SK-N-SH (cell line): ENCODE results near the gene PLEKHA4. TPM values are rescaled to one million over a fixed set of nuclear protein-coding genes. Genes with fewer than 3 reads are reported as not detected.
"Not testable (repeated sequence)": the region's sequence is repeated elsewhere in the genome, so short reads cannot be mapped to it uniquely, and the experiment has no call there.

Source experiments
- CTCF ChIA-PET: fragments of 300-600, 350-600 bp; formaldehyde crosslinking; extraction: SDS; loops from one replicate; lab custom pipeline; 2021; lab: Yijun Ruan, JAX
- POLR2A ChIA-PET: fragments of 350-600 bp; sonication (Branson Sonifier 250); formaldehyde crosslinking; extraction: SDS; loops from one replicate; lab custom pipeline; 2020; ENCODE audit warnings: antibody characterized with exemption, inconsistent platforms; lab: Yijun Ruan, JAX
- DNase-seq: peaks from one replicate; pipeline ENCODE4 v3.0.0; 2012
- H2AFZ ChIP-seq: fragments of 200-600 bp; sonication (generic); 2 replicates; pipeline ENCODE4 v1.8.1; 2016; ENCODE audit warnings: antibody characterized with exemption, mild to moderate bottlenecking, low read depth
- H3F3A ChIP-seq: fragments of 200-600 bp; sonication (generic); replicated peaks from 2 replicates; pipeline ENCODE3; 2016; ENCODE audit warnings: antibody characterized with exemption, mild to moderate bottlenecking; ENCODE audit not compliant: insufficient read depth
- H3K27ac ChIP-seq, 2 experiments: fragments of 200-500 bp in 1 of 2; fragments of 200-600 bp in 1 of 2; sonication (Bioruptor generic) in 1 of 2; sonication (generic), shearing (Covaris generic) in 1 of 2; 2 replicates each; pipeline versions ENCODE4 v1.5.1 to v1.6.1; 2014 to 2016; ENCODE audit warnings: low read depth in 2 of 2, inconsistent platforms in 1 of 2, low read length in 1 of 2, mild to moderate bottlenecking in 1 of 2, mixed read lengths in 1 of 2
- H3K27me3 ChIP-seq: fragments of 200-600 bp; sonication (generic), shearing (Covaris generic); 2 replicates; pipeline ENCODE4 v1.6.1; 2016; ENCODE audit warnings: mixed run types; ENCODE audit not compliant: insufficient read depth
- H3K36me3 ChIP-seq, 2 experiments: fragments of 200-500 bp in 1 of 2; fragments of 200-600 bp in 1 of 2; sonication (Bioruptor generic) in 1 of 2; sonication (generic) in 1 of 2; replicated peaks in 1 of 2; 2 replicates each; pipeline versions ENCODE3 to v1.5.1; 2014 to 2016; ENCODE audit warnings: low read length in 1 of 2, mild to moderate bottlenecking in 1 of 2; ENCODE audit not compliant: insufficient read depth in 2 of 2, control insufficient read depth in 1 of 2
- H3K4me1 ChIP-seq, 2 experiments: fragments of 200-500 bp in 1 of 2; fragments of 200-600 bp in 1 of 2; sonication (Bioruptor generic) in 1 of 2; sonication (generic), shearing (Covaris generic) in 1 of 2; 2 replicates each; pipeline versions ENCODE4 v1.5.1 to v1.6.1; 2014 to 2016; ENCODE audit warnings: low read depth in 1 of 2, low read length in 1 of 2, mixed run types in 1 of 2; ENCODE audit not compliant: insufficient read depth in 2 of 2, control insufficient read depth in 1 of 2
- H3K4me2 ChIP-seq: fragments of 200-600 bp; sonication (generic), shearing (Covaris generic); 2 replicates; pipeline ENCODE4 v1.6.1; 2017; ENCODE audit warnings: mixed run types
- H3K4me3 ChIP-seq, 2 experiments: fragments of 200-500 bp in 1 of 2; fragments of 200-600 bp in 1 of 2; sonication (Bioruptor generic) in 1 of 2; sonication (generic), shearing (Covaris generic) in 1 of 2; 2 replicates each; pipeline versions ENCODE4 v1.5.1 to v1.8.1; 2014 to 2016; ENCODE audit warnings: low read depth in 2 of 2, inconsistent platforms in 1 of 2, low read length in 1 of 2, mild to moderate bottlenecking in 1 of 2, mixed read lengths in 1 of 2, moderate library complexity in 1 of 2
- H3K79me2 ChIP-seq: fragments of 200-600 bp; sonication (generic); 2 replicates; pipeline ENCODE4 v1.8.1; 2017; ENCODE audit warnings: mild to moderate bottlenecking; ENCODE audit not compliant: insufficient read depth
- H3K9ac ChIP-seq: fragments of 200-600 bp; sonication (generic); 2 replicates; pipeline ENCODE4 v1.6.1; 2017; ENCODE audit warnings: mixed run types
- H3K9me2 ChIP-seq: fragments of 200-600 bp; sonication (generic); 2 replicates; pipeline ENCODE4 v1.6.1; 2017; ENCODE audit warnings: mixed run types
- H3K9me3 ChIP-seq: fragments of 200-600 bp; sonication (generic); 2 replicates; pipeline ENCODE4 v1.6.1; 2017; ENCODE audit warnings: mixed run types, mild to moderate bottlenecking, moderate library complexity
- H4K20me1 ChIP-seq: fragments of 200-600 bp; sonication (generic); 2 replicates; pipeline ENCODE4 v1.6.1; 2017; ENCODE audit warnings: mild to moderate bottlenecking, mixed run types; ENCODE audit not compliant: insufficient read depth
- CHD2 ChIP-seq: fragments of 150-350 bp; IDR thresholded peaks from 2 replicates; pipeline ENCODE4 v1.6.1; 2018; ENCODE audit warnings: low read length; ENCODE audit not compliant: partially characterized antibody
- FOSL2 ChIP-seq: IDR thresholded peaks from 2 replicates; pipeline ENCODE4 v1.4.0; 2012; ENCODE audit warnings: low read depth, mild to moderate bottlenecking, moderate library complexity, borderline replicate concordance
- GATA2 ChIP-seq: sonication (generic); formaldehyde crosslinking; IDR thresholded peaks from 2 replicates; pipeline ENCODE4 v1.5.0; 2020; ENCODE audit warnings: mild to moderate bottlenecking, missing genetic modification reagents
- JUND ChIP-seq: IDR thresholded peaks from 2 replicates; pipeline ENCODE4 v1.4.0; 2012
- MEF2A ChIP-seq: IDR thresholded peaks from 2 replicates; pipeline ENCODE4 v1.4.0; 2012; ENCODE audit warnings: low read depth, borderline replicate concordance
- RAD21 ChIP-seq: IDR thresholded peaks from 2 replicates; pipeline ENCODE4 v1.6.1; 2012; ENCODE audit warnings: mild to moderate bottlenecking, low read length
- RCOR1 ChIP-seq: fragments of 150-350 bp; IDR thresholded peaks from 2 replicates; pipeline ENCODE4 v1.6.1; 2017; ENCODE audit warnings: antibody characterized with exemption, low read length
- SIN3A ChIP-seq: IDR thresholded peaks from 2 replicates; pipeline ENCODE4 v1.6.1; 2012; ENCODE audit warnings: low read depth, mild to moderate bottlenecking, low read length, moderate library complexity, borderline replicate concordance
- WGBS: methylation state at CpG from one replicate; pipeline ENCODE4 v1.1.6; 2017; ENCODE audit warnings: low lambda C conversion rate; 5-methylcytosine and 5-hydroxymethylcytosine counted together
- polyA plus RNA-seq, 3 experiments: library from polyadenylated mRNA; depleted of rRNA; stranded (reverse); fragments of >200 nt; gene quantifications; 2 replicates each; pipeline ENCODE4 v1.2.3, GENCODE V29; 2012
- TF ChIP-seq, protein P1 (sequence below): fragments of 150-350 bp; IDR thresholded peaks from 2 replicates; pipeline ENCODE4 v1.6.1; 2016; ENCODE audit warnings: mild to moderate bottlenecking, low read depth, low read length
- TF ChIP-seq, protein P2 (sequence below): IDR thresholded peaks from 2 replicates; pipeline ENCODE4 v1.4.0; 2012; ENCODE audit warnings: low read depth
- TF ChIP-seq, protein P3 (sequence below): fragments of 200-600 bp; sonication (generic); IDR thresholded peaks from 2 replicates; pipeline ENCODE4 v1.6.1; 2017; ENCODE audit warnings: antibody characterized with exemption, mild to moderate bottlenecking, moderate library complexity
- TF ChIP-seq, protein P4 (sequence below): IDR thresholded peaks from 2 replicates; pipeline ENCODE4 v1.6.1; 2012; ENCODE audit warnings: mild to moderate bottlenecking, low read depth, low read length, moderate library complexity

Gene PLEKHA4
- polyA plus RNA-seq, 1 of the 3 experiments (the other 2 are of a cell fraction) = 5.6 TPM

DNA sequence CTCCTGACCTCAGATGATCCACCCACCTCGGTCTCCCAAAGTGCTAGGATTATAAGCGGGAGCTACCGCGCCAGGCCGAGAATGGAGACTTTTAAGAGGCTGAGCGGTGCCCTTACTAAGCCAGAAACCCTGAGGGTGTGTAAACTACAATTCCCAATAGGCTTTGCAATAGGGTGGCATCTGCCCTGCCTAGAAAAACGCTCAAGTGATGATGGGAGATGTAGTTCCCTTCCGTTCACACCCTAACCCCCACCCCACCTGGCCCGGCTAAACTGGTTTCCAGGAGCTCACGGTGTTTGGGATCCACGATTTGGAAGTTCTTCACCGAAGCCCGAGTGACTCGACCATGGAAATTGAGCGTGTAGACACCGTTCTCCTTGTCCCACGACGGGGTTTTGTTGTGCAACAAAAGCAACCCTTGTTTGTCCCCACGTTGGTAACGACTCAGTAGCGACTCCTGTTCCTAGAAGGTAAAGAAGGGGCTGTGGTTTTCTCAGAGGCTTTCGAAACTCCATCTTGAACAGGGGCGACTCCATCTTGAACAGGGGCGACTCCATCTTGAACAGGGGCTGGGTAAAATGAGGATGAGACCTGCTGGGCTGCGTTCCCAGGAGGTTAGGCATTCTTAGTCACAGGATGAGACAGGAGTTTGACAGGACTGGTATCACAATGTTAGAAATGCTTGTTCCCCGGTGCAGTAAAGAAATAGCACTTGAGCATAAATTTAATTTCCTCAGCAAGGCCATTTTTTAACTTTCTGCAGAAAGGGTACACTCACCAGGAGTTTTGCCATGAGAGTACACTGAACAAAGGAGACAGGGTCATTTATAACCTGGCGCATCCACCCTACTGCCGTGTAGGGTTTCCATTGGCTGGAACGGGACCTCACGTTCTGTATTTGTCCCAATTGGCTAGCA lies 13.6 kb upstream of the PLEKHA4 start:
- no peak overlapping the region for H2AFZ ChIP-seq
- H3K79me2 ChIP-seq = peaks cover 23% of the 10 kb centered on the region
- DNase-seq = no peak
- peaks cover 39% of the 10 kb centered on the region for H3F3A ChIP-seq
- peaks cover 0 to 42% of the 10 kb centered on the region in 2 experiments for H3K36me3 ChIP-seq
- 88% methylated on average over 30 of the region's 30 CpGs for WGBS
- CTCF ChIA-PET = interaction anchor here (1.0 kb wide), 1 partner anchor 39 kb away, joined by 3 read pairs; no protein-coding TSS in a partner anchor
- H3K9me3 ChIP-seq = no peaks in the 10 kb centered on the region
- H3K4me2 ChIP-seq = no peak overlapping the region
- H3K27ac ChIP-seq = no peak overlapping the region
- H3K27me3 ChIP-seq = no peaks in the 10 kb centered on the region
- no peak overlapping the region for H3K4me3 ChIP-seq
- H3K9ac ChIP-seq = no peak overlapping the region
- TF ChIP-seq RCOR1 = no peak
- no peak for TF ChIP-seq FOSL2
- no peak for TF ChIP-seq GATA2 (CRISPR knock-in tag)
- TF ChIP-seq, protein P1, sequence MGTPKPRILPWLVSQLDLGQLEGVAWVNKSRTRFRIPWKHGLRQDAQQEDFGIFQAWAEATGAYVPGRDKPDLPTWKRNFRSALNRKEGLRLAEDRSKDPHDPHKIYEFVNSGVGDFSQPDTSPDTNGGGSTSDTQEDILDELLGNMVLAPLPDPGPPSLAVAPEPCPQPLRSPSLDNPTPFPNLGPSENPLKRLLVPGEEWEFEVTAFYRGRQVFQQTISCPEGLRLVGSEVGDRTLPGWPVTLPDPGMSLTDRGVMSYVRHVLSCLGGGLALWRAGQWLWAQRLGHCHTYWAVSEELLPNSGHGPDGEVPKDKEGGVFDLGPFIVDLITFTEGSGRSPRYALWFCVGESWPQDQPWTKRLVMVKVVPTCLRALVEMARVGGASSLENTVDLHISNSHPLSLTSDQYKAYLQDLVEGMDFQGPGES = no peak
- TF ChIP-seq CHD2 = no peak
- TF ChIP-seq, protein P2, sequence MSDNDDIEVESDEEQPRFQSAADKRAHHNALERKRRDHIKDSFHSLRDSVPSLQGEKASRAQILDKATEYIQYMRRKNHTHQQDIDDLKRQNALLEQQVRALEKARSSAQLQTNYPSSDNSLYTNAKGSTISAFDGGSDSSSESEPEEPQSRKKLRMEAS = no peak
- no peak for TF ChIP-seq JUND
- TF ChIP-seq SIN3A = no peak
- TF ChIP-seq RAD21 = no peak
- TF ChIP-seq, protein P3, sequence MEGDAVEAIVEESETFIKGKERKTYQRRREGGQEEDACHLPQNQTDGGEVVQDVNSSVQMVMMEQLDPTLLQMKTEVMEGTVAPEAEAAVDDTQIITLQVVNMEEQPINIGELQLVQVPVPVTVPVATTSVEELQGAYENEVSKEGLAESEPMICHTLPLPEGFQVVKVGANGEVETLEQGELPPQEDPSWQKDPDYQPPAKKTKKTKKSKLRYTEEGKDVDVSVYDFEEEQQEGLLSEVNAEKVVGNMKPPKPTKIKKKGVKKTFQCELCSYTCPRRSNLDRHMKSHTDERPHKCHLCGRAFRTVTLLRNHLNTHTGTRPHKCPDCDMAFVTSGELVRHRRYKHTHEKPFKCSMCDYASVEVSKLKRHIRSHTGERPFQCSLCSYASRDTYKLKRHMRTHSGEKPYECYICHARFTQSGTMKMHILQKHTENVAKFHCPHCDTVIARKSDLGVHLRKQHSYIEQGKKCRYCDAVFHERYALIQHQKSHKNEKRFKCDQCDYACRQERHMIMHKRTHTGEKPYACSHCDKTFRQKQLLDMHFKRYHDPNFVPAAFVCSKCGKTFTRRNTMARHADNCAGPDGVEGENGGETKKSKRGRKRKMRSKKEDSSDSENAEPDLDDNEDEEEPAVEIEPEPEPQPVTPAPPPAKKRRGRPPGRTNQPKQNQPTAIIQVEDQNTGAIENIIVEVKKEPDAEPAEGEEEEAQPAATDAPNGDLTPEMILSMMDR = no peak
- no peak for TF ChIP-seq MEF2A
- TF ChIP-seq, protein P4, sequence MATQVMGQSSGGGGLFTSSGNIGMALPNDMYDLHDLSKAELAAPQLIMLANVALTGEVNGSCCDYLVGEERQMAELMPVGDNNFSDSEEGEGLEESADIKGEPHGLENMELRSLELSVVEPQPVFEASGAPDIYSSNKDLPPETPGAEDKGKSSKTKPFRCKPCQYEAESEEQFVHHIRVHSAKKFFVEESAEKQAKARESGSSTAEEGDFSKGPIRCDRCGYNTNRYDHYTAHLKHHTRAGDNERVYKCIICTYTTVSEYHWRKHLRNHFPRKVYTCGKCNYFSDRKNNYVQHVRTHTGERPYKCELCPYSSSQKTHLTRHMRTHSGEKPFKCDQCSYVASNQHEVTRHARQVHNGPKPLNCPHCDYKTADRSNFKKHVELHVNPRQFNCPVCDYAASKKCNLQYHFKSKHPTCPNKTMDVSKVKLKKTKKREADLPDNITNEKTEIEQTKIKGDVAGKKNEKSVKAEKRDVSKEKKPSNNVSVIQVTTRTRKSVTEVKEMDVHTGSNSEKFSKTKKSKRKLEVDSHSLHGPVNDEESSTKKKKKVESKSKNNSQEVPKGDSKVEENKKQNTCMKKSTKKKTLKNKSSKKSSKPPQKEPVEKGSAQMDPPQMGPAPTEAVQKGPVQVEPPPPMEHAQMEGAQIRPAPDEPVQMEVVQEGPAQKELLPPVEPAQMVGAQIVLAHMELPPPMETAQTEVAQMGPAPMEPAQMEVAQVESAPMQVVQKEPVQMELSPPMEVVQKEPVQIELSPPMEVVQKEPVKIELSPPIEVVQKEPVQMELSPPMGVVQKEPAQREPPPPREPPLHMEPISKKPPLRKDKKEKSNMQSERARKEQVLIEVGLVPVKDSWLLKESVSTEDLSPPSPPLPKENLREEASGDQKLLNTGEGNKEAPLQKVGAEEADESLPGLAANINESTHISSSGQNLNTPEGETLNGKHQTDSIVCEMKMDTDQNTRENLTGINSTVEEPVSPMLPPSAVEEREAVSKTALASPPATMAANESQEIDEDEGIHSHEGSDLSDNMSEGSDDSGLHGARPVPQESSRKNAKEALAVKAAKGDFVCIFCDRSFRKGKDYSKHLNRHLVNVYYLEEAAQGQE = no peak
- TF ChIP-seq, all 33 proteins: peak for 0
- POLR2A ChIA-PET = interaction anchor here (1.7 kb wide), 1 partner anchor 10 kb away, joined by 9 read pairs; the partner anchor contains the start of gene PPP1R15A
- Histone ChIP-seq H3K4me1 (no peaks in the 10 kb centered on the region; a peak in 1 of 4 replicates), H3K9me2 (no peaks in the 10 kb centered on the region), H4K20me1 (peaks cover 20% of the 10 kb centered on the region)

DNA sequence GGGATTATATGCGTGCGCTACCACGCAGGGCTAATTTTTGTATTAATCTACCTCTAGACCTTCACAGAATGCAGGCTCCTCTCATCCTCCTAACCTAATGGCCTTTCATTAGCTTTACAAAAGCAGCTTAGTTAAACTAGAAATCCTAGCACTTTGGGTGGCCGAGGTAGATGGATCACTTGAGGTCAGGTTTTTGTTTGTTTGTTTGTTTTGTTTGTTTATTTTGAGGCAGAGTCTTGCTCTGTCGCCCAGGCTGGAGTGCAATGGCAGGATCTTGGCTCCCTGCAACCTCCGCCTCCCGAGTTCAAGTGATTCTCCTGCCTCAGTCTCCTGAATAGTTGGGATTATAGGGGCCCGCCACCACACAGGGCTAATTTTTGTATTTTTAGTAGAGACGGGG lies 11.3 kb upstream of the PLEKHA4 start:
- CTCF ChIA-PET = interaction anchor here (0.8 to 1.8 kb wide), 3 partner anchors 91 to 218 kb away, joined by 3 to 4 read pairs (median 3); no protein-coding TSS in a partner anchor
- Histone ChIP-seq H3K79me2 (peaks cover 45% of the 10 kb centered on the region), H4K20me1 (peaks cover 42% of the 10 kb centered on the region), H3K36me3 (peaks cover 14 to 64% of the 10 kb centered on the region in 2 experiments), H3F3A (peaks cover 46% of the 10 kb centered on the region)
- not testable (repeated sequence) for H3K9me2 ChIP-seq, H3K27me3 ChIP-seq, DNase-seq, H3K27ac ChIP-seq, H3K4me1 ChIP-seq, H2AFZ ChIP-seq, H3K9me3 ChIP-seq, H3K4me2 ChIP-seq, H3K9ac ChIP-seq, H3K4me3 ChIP-seq
- 95% methylated on average over 9 of the region's 9 CpGs for WGBS
- POLR2A ChIA-PET = interaction anchor here (0.8 kb wide), 1 partner anchor 37 kb away, joined by 3 read pairs; no protein-coding TSS in a partner anchor
